ENCODE data around the gene NCAPD3. TPM values are rescaled to one million over a fixed set of nuclear protein-coding genes. Genes with fewer than 3 reads are reported as not detected.
"Not testable (repeated sequence)": the region's sequence is repeated elsewhere in the genome, so short reads cannot be mapped to it uniquely, and the experiment has no call there.

NCAPD3 gene
- polyA plus RNA-seq, 3 donors, result 33.3 to 35.9 (median 34.8) TPM

- DNase-seq (ENCODE audit: extremely low read depth in 1 of 11, low read depth in 9 of 11, low spot score in 4 of 11), result not testable (repeated sequence)
Observed at GRCh38 chr11:134255184-134255561, 31.4 kb upstream of the NCAPD3 start.

DNA sequence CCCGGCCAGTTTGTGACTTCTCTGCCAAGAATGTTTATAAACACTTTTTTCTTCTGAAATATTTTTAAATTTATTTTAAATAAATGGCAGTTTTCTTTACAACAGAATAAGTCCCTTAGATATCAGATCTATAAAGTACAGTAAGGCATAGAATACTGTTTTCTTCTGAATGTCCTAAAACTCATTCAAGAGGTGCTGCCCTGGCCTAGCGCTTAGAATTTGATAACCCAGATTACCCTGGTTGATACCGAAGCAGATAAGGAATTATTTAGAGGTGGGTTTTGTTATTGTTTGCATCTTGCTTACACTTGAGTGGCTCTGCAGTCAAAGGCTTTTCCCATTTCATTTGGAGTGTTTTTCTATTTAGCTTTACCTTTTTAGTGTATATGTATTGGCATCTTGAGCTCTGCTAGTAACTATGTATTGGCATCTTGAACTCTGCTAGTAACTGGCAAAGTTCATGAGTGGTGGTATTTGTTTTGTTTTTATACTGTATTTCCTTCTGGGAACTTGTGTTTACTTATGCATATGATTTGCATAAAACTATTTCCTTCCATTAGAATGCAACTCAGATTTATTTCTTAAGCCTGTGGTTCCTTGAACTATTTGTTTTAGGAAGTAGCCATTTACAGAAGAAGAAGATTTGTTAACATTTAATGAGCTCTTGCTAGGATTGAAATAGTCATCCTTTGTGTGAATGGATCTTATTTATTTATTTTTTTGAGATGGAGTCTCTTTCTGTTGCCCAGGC is 30.8 kb upstream of the NCAPD3 start:
- no peak for DNase-seq (ENCODE audit: extremely low read depth in 1 of 11, low read depth in 9 of 11, low spot score in 4 of 11)

GRCh38 chr11:134253188-134253993 is 29.6 kb upstream of the NCAPD3 start, which contains the start of the genes ACAD8 and THYN1:
Gene ACAD8, plus strand, starts transcription at chr11:134253568. Its CDS starts 33 bp downstream, at chr11:134253601.
Gene THYN1, minus strand, starts transcription at chr11:134253352. Its CDS starts 470 bp downstream, at chr11:134252882.
- peak; percentile 89 to 97 (median 95) for DNase-seq (ENCODE audit: extremely low read depth in 1 of 11, low read depth in 9 of 11, low spot score in 4 of 11)

DNA sequence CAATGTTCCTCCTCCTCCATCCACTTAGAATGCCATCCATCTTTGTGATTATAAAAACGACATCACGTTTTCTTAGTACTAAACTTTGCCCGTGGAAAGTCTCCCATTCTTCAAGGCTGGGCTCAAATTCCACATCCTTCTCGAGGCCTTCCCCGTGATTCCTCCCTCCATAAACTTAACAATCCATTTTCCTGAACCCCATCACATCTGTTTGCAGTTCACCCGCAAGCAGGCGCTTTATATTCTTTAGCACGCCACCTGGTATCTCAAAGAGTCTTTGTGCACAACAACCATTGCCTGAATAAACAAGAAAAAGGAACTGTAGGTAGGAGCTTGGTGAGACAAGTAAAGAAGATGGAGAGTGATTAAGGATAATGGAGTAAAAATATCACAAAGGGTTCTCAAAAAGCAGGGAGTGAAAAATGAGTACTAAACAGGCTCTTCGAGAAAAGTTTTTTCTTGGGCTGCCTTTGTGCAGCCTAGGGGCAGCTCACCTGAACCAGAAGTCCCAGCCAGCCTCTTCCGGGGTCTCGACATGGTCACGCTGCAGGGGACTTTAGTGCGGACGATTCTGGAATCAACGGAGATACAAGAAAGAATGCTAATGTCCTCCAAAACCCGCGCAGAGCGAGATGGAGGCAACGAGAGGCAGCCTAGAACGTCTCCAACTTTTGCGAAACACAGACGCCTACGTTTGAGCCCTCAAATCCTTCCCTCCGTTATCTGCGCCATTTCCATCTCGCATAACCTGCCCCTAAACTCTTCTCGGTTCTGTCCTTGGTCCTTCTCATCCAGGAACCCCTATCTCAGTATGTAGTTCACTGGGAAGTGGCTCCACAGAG is 28.8 kb upstream of the NCAPD3 start:
- DNase-seq (ENCODE audit: extremely low read depth in 1 of 11, low read depth in 9 of 11, low spot score in 4 of 11), result peak in 1 of 11 donors; percentile 19

DNA sequence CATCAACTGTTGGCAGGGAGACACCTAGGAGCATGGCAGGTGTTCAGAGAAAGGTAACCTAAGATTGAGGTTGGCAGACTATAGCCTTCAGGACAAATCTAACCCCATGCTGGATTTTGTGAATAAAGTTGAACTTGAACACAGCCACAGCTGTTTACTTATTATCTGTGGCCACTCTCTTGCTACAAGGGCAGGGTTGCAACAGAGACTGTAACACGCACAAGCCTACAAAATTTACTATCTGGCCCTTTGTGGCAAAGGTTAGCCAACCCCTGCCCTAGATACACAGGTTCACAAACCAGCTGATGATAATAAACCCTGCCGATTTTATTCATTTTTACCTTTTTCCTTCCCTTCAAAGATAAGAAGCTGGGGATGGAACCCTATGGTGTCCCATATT is 26.9 kb upstream of the NCAPD3 start:
- DNase-seq (ENCODE audit: extremely low read depth in 1 of 11, low read depth in 9 of 11, low spot score in 4 of 11), result no peak

DNA sequence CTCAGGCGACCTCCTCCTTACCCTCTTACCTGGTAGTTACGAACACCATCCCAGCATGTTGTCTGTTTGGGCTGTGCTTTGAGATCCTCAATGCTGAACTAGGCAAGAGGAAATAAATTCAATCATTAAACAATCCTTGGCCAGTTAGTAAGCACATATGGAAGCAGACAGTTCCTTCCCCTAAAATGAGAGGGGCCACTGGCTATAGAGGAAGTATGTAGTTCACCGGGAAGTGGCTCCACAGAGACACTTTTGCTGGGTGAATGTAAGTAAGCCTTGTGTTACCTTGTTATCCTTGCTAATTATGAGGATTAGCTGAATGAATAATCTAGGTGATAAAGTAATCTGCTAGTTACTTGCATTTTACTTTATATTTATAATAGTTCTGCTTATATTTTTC is 26.5 kb upstream of the NCAPD3 start:
- DNase-seq (ENCODE audit: extremely low read depth in 1 of 11, low read depth in 9 of 11, low spot score in 4 of 11), result no peak

- no peak for DNase-seq (ENCODE audit: extremely low read depth in 1 of 11, low read depth in 9 of 11, low spot score in 4 of 11)
Observed at GRCh38 chr11:134248910-134249480, 25.2 kb upstream of the NCAPD3 start.

DNA sequence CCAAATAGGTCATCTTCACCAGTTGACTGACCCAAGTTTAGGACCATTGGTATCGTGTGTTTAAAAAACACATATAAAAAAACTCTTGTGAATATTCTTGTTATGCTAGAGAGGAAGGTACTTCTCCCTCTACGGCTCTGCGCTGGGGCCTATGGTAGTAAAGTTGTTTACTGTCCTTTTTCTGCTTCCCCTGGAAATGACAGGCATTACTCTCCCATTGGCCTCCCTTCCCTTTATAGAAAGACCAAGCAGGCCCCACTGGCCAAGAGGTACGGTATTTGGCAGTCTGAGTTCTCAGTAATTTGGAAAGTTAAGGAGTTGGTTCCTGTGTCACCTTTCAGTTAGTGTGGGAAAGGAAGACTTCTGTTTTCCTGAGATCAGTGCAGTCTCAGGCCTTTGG is 22.9 kb upstream of the NCAPD3 start:
- no peak for DNase-seq (ENCODE audit: extremely low read depth in 1 of 11, low read depth in 9 of 11, low spot score in 4 of 11)

DNA sequence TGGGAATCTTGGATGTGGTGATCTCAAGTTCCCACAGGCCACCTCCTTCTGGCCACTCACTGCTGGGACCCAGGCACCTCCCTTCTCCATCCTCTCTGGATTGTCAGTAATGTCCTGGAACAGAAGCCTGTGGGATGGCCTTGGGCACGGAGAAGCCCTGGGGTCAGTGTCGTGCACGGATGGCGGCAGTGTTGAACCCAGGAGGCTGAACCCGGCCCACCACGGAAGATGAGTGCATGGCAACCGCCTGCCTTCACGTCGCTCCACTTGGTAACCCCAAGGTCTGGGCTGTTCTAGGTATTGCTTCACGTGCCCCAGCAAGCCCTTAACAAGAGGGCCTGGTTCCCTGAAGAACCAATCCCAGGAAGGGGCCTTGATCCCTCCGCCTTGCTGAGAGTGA is 22.3 kb upstream of the NCAPD3 start:
- no peak for DNase-seq (ENCODE audit: extremely low read depth in 1 of 11, low read depth in 9 of 11, low spot score in 4 of 11)

DNA sequence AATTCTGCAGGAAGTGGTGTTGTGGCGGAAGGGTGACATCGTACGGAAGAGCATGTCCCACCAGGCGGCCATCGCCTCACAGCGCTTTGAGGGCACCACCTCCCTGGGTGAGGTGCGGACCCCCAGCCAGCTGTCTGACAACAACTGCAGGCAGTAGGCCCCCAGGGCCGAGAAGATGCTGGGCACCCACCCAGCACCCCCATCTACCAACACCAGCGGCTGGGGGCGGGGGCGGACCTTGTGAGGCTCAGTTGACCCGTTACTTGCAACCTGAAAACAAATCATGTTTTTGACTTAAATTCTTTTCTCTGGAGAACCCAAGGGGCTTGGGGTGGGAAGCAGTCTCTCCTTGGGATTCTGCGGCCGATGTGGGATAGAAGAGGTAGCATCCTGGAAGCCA is 21.7 kb upstream of the NCAPD3 start:
- no peak for DNase-seq (ENCODE audit: extremely low read depth in 1 of 11, low read depth in 9 of 11, low spot score in 4 of 11)

GRCh38 chr11:134244593-134244992 is 20.8 kb upstream of the NCAPD3 start:
- DNase-seq (ENCODE audit: extremely low read depth in 1 of 11, low read depth in 9 of 11, low spot score in 4 of 11), result no peak

DNA sequence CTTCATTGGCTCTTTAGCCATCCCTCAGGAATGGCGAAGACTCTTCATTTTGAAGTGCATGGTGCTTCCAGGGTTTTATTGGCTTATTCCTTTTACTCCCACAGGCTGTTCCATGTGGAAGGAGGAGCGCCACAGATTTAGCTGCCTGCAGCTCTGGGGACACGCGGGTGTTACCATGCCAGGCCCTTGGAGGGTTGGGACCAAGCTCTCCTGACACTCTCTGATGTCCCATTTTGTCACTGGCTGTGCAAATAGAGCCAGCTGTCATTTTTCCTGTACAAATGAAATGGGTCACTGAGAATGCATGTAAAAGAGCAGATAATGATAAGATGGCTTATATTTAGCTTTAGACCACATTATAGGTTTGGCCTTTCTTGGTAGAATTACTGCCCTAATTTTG is 20.1 kb upstream of the NCAPD3 start:
- no peak for DNase-seq (ENCODE audit: extremely low read depth in 1 of 11, low read depth in 9 of 11, low spot score in 4 of 11)

DNA sequence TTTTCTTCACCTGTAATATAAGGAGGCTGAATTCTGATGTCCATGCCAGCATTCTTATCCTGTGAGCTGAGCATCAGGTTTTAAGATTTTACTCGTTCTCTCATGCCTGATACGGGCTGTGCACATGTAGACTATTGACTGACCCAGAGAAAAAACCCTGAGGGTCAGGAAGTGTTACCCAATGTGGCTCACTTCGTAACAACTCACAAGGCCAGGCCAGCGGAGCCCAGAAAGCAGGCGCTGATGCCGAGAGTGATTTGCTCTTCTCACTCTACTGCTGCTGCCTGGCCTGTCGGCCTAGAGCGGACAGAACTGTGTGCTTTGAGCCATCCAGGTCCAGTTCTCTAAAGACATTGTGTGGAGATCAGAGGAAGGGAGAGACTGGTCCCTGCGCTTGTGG is 18.6 kb upstream of the NCAPD3 start:
- DNase-seq (ENCODE audit: extremely low read depth in 1 of 11, low read depth in 9 of 11, low spot score in 4 of 11), result no peak

DNA sequence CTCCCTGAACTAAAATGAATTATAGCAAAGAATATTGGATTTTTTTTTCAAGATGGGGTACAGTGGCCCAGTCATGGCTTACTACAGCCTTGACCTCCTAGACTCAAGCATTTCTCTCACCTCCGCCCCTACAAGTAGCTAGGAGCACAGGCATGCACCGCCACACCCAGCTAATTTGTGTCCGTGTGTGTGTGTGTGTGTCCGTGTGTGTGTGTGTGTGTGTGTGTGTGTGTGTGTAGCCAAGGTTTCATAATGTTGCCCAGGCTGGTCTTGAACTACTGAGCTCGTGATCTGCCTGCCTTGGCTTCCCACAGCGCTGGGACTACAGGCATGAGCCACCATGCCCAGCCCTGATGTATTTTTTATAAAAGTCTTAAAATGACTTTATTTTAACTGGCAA is 16.8 kb upstream of the NCAPD3 start:
- DNase-seq (ENCODE audit: extremely low read depth in 1 of 11, low read depth in 9 of 11, low spot score in 4 of 11), result no peak

GRCh38 chr11:134238956-134239355 is 15.2 kb upstream of the NCAPD3 start:
- DNase-seq (ENCODE audit: extremely low read depth in 1 of 11, low read depth in 9 of 11, low spot score in 4 of 11), result no peak

- no peak for DNase-seq (ENCODE audit: extremely low read depth in 1 of 11, low read depth in 9 of 11, low spot score in 4 of 11)
Observed at GRCh38 chr11:134237557-134237922, 13.8 kb upstream of the NCAPD3 start.

DNA sequence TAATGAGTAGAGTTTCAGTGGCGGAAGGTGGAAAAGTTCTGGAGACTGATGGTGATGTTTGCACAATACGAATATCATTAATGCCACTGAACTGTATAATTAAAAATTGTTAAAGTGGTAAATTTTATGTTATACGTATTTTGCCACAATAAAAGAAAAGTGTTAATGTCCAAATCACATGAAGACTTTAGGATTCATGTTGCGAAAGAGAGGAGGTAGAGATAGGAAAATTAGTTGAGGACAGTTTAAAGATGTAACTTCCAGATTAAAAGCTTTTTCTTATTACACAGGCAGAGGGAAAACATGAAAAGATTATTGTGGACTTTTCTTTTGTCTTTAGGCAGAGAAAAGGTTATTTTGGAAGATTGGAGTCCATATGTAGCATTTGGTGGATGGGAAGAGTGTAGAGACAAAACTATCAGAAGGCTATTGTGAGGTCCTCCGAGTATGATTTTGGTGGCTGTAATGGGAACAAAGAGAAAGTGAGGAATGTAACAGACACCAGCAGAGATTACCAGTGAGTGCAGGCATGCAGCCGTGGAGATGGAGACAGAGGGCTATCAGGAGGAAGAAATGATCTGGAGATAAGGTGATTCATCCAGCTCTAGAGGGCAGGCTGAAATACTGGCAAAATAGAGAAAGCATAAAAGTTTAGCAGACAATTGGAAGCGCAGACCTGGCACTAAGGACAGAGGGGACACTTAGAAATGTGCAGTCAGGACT is 13.2 kb upstream of the NCAPD3 start:
- no peak for DNase-seq (ENCODE audit: extremely low read depth in 1 of 11, low read depth in 9 of 11, low spot score in 4 of 11)

DNA sequence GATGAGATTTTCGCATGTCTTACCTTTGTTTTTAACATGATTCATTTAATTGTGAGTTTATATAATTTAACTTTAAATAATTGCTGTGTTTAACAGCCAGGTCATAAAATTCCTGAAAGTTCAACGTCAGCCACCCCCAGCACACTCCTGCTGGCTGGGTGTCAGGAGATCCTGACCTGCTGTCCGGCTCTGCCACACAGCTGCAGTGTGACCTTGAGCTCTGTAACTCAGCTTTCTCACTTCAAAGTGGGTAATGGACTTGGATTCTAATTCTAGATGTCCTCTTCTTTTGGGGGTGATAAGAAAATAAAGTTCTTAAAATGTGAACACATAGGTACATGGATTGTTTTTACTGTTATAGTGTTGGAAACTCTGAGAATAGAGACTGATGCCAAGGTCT is 11.6 kb upstream of the NCAPD3 start:
- DNase-seq (ENCODE audit: extremely low read depth in 1 of 11, low read depth in 9 of 11, low spot score in 4 of 11), result no peak

DNA sequence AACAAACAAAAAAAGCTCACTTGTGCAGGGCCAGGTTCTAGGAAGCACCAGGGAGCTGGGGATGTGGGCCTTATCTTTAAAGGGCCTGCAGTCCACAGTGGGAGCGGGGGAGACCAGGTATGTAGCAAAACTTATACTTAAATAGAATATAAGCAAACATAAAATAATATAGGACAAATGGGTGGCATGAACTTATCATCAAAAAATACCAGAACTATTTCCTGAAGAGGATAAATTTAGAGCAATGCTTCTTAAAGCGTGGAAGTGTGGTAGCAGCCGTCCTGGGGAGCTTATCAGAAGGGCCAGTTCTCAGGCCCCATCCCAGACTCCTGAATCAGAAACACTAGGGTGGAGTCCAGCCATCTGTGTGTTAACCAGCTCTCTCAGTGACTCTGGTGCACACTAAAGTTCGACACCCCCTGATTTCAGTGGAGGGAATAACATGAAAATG is 10.0 kb upstream of the NCAPD3 start:
- no peak for DNase-seq (ENCODE audit: extremely low read depth in 1 of 11, low read depth in 9 of 11, low spot score in 4 of 11)

Data from renal cortex interstitium (tissue), 11 donors.